ENCODE results near the gene RAB31. TPM values are rescaled to one million over a fixed set of nuclear protein-coding genes. Genes with fewer than 3 reads are reported as not detected.
A peak's percentile ranks its signal among the peaks of the same experiment; 100 is the strongest.

Gene RAB31
- total RNA-seq, 4 donors from 2014 or later = 27.1 to 54.4 (median 44.3) TPM

GRCh38 chr18:9679125-9679524 is 29.0 kb upstream of the RAB31 start:
- Histone ChIP-seq H3K9me3 (peaks cover 0 to 5% (median 0%) of the 10 kb centered on the region in 4 donors), H3K27me3 (no peaks in the 10 kb centered on the region), H3K4me3 (no peak overlapping the region), H3K36me3 (no peaks in the 10 kb centered on the region), H3K4me1 (peaks cover 0 to 9% (median 7%) of the 10 kb centered on the region in 4 donors), H3K27ac (no peak overlapping the region)
- DNase-seq (ENCODE audit: low spot score in 2 of 2) = no peak
- 93 to 96% methylated on average over 17 of the region's 17 CpGs for whole genome bisulfite sequencing, 2 donors
- no peak for TF ChIP-seq POLR2A (IDR thresholded peaks at IDR 0.05)
- TF ChIP-seq CTCF (IDR thresholded peaks at IDR 0.05) = no peak
- no peak for TF ChIP-seq EP300 (IDR thresholded peaks at IDR 0.05)

- DNase-seq (ENCODE audit: low spot score in 2 of 2) = no peak
- 76 to 83% methylated on average over 1 of the region's 1 CpG for WGBS, 2 donors
- TF ChIP-seq CTCF (IDR thresholded peaks at IDR 0.05) = no peak
- TF ChIP-seq POLR2A (IDR thresholded peaks at IDR 0.05) = no peak
- TF ChIP-seq EP300 (IDR thresholded peaks at IDR 0.05) = no peak
- Histone ChIP-seq H3K36me3 (no peaks in the 10 kb centered on the region), H3K4me3 (no peak overlapping the region), H3K4me1 (peaks cover 0 to 26% (median 21%) of the 10 kb centered on the region in 4 donors), H3K27ac (no peak overlapping the region), H3K27me3 (no peaks in the 10 kb centered on the region), H3K9me3 (peaks cover 0 to 5% (median 0%) of the 10 kb centered on the region in 4 donors)
Measured at GRCh38 chr18:9681217-9681616, 26.9 kb upstream of the RAB31 start.

- no peak overlapping the region for H3K4me3 ChIP-seq
- peaks cover 0 to under 1% (median 0%) of the 10 kb centered on the region in 4 donors for H3K9me3 ChIP-seq
- DNase-seq (ENCODE audit: low spot score in 2 of 2) = no peak
- H3K27ac ChIP-seq = no peak overlapping the region
- TF ChIP-seq POLR2A (IDR thresholded peaks at IDR 0.05) = no peak
- no peak for TF ChIP-seq EP300 (IDR thresholded peaks at IDR 0.05)
- no peak for TF ChIP-seq CTCF (IDR thresholded peaks at IDR 0.05)
- WGBS, 2 donors = 88 to 94% methylated on average over 1 of the region's 1 CpG
- no peaks in the 10 kb centered on the region for H3K27me3 ChIP-seq
- H3K4me1 ChIP-seq = peaks cover 0 to 26% (median 21%) of the 10 kb centered on the region in 4 donors
- H3K36me3 ChIP-seq = no peaks in the 10 kb centered on the region
Measured at GRCh38 chr18:9682572-9682971, 25.5 kb upstream of the RAB31 start.

GRCh38 chr18:9683418-9684396 is 24.4 kb upstream of the RAB31 start:
- no peaks in the 10 kb centered on the region for H3K36me3 ChIP-seq
- peaks cover 0 to 26% (median 21%) of the 10 kb centered on the region in 4 donors for H3K4me1 ChIP-seq
- H3K4me3 ChIP-seq = no peak overlapping the region
- no peaks in the 10 kb centered on the region for H3K9me3 ChIP-seq
- DNase-seq (ENCODE audit: low spot score in 2 of 2) = peak in 1 of 2 donors; percentile 48
- 51 to 63% methylated on average over 9 of the region's 9 CpGs for WGBS, 2 donors
- peak overlapping the region in 3 of 4 donors; percentile 70 to 86 (median 78) for H3K27ac ChIP-seq
- TF ChIP-seq POLR2A (IDR thresholded peaks at IDR 0.05) (no peak), CTCF (IDR thresholded peaks at IDR 0.05) (peak; percentile 15 to 53 (median 47)), EP300 (IDR thresholded peaks at IDR 0.05) (peak in 1 of 2 donors; percentile 12)
- no peaks in the 10 kb centered on the region for H3K27me3 ChIP-seq

All from tibial nerve (tissue), 4 donors.